Measurements from ENCODE around the gene ARHGAP28.

Gene ARHGAP28

GRCh38 chr18:6733758-6734157, 4.2 kb downstream of the ARHGAP28 start:
- Histone ChIP-seq H3K4me3 (no peak overlapping the region), H3K27ac (no peak overlapping the region)
- DNase-seq (ENCODE audit: low spot score): no peak
- no peak for TF ChIP-seq CTCF (IDR thresholded peaks at IDR 0.05)

- no peak for TF ChIP-seq CTCF (IDR thresholded peaks at IDR 0.05)
- H3K27ac ChIP-seq: no peak overlapping the region
- H3K4me3 ChIP-seq: no peak overlapping the region
- no peak for DNase-seq (ENCODE audit: low spot score)
Observed at GRCh38 chr18:6734726-6735430, 5.4 kb downstream of the ARHGAP28 start.

GRCh38 chr18:6737833-6738232, 8.3 kb downstream of the ARHGAP28 start:
- Histone ChIP-seq H3K4me3 (no peak overlapping the region), H3K27ac (no peak overlapping the region)
- no peak for DNase-seq (ENCODE audit: low spot score)
- no peak for TF ChIP-seq CTCF (IDR thresholded peaks at IDR 0.05)

- TF ChIP-seq CTCF (IDR thresholded peaks at IDR 0.05): no peak
- Histone ChIP-seq H3K4me3 (no peak overlapping the region), H3K27ac (no peak overlapping the region)
- DNase-seq (ENCODE audit: low spot score): no peak
Observed at GRCh38 chr18:6738622-6739021, 9.1 kb downstream of the ARHGAP28 start.

- peak overlapping the region in 1 of 2 donors; percentile 42 for H3K27ac ChIP-seq
- no peak for DNase-seq (ENCODE audit: low spot score)
- no peak for TF ChIP-seq CTCF (IDR thresholded peaks at IDR 0.05)
- H3K4me3 ChIP-seq: no peak overlapping the region
Observed at GRCh38 chr18:6741232-6741663, 11.7 kb downstream of the ARHGAP28 start.

GRCh38 chr18:6741786-6742185, 12.3 kb downstream of the ARHGAP28 start:
- DNase-seq (ENCODE audit: low spot score): no peak
- no peak for TF ChIP-seq CTCF (IDR thresholded peaks at IDR 0.05)
- H3K4me3 ChIP-seq: no peak overlapping the region
- peak overlapping the region in 1 of 2 donors; percentile 28 for H3K27ac ChIP-seq

GRCh38 chr18:6743999-6744398, 14.5 kb downstream of the ARHGAP28 start:
- no peak overlapping the region for H3K4me3 ChIP-seq
- no peak overlapping the region for H3K27ac ChIP-seq
- TF ChIP-seq CTCF (IDR thresholded peaks at IDR 0.05): no peak
- no peak for DNase-seq (ENCODE audit: low spot score)

Measured in coronary artery (tissue), 2 donors.